Measurements from ENCODE around the gene TAC3. TPM values are rescaled to one million over a fixed set of nuclear protein-coding genes. Genes with fewer than 3 reads are reported as not detected.
"Not testable (repeated sequence)": the region's sequence is repeated elsewhere in the genome, so short reads cannot be mapped to it uniquely, and the experiment has no call there.

The TAC3 gene
- total RNA-seq, 1 experiment from 2014 or later, result 6.2 TPM

DNA sequence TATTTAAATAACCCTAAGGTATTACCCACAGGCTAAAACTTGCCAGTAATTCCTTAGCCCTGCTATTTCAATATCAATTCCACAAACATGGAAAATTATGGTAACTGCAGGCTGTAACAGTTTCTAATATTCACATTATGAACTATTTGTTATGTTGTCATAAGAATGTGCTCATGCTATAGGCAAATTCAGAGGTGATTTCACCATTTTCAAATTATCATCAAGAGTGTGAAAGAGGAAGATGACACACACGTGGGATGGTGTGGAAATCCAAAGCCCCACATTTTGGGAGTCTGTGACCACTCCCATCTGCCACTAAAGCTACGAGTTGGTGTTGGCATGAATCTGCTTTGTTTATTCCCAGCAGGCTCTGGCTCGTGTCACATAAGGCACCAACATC is 39.5 kb upstream of the TAC3 start:
- Histone ChIP-seq H3K27me3 (ENCODE audit: insufficient read depth, low read length) (no peaks in the 10 kb centered on the region), H3K56ac (ENCODE audit: insufficient read length, low read depth, low read length) (no peak overlapping the region), H3K18ac (ENCODE audit: insufficient read length, low read depth, low read length) (no peak overlapping the region), H4K91ac (ENCODE audit: insufficient read length, low read depth, low read length) (no peak overlapping the region), H3K23me2 (ENCODE audit: insufficient read length, low read depth, low read length, poor library complexity, severe bottlenecking) (no peaks in the 10 kb centered on the region), H3K4me1 (ENCODE audit: insufficient read depth, low read length) (no peaks in the 10 kb centered on the region), H2AK5ac (ENCODE audit: insufficient read length, low read length) (no peak overlapping the region), H2BK5ac (ENCODE audit: insufficient read length, low read length) (no peak overlapping the region), H2BK12ac (ENCODE audit: insufficient read length, low read depth, low read length) (no peak overlapping the region), H3K79me1 (ENCODE audit: insufficient read depth, low read depth, low read length, poor library complexity, severe bottlenecking) (no peaks in the 10 kb centered on the region), H3K9me3 (ENCODE audit: control insufficient read depth, low read depth, low read length) (no peaks in the 10 kb centered on the region), H3K14ac (ENCODE audit: insufficient read depth, low read length) (no peak overlapping the region), H4K5ac (ENCODE audit: insufficient read length, low read depth, low read length) (no peak overlapping the region), H3K27ac (ENCODE audit: insufficient read length, low read depth, low read length) (no peak overlapping the region), H3K9ac (ENCODE audit: extremely low read depth, insufficient read length, low read length) (no peak overlapping the region), H2BK20ac (ENCODE audit: low read depth, low read length, poor library complexity, severe bottlenecking) (no peak overlapping the region), H3K23ac (ENCODE audit: insufficient read length, low read depth, low read length) (no peak overlapping the region), H3K4me2 (ENCODE audit: insufficient read depth, insufficient read length, low read length) (no peak overlapping the region), H3T11ph (ENCODE audit: low read length) (no peak overlapping the region), H3K79me2 (ENCODE audit: insufficient read depth, low read length) (no peaks in the 10 kb centered on the region), H4K8ac (replicated peaks; ENCODE audit: insufficient read length, low read depth, low read length) (no peak overlapping the region), H3K4ac (ENCODE audit: low read depth, low read length) (no peak overlapping the region), H2BK15ac (ENCODE audit: low read depth, low read length) (no peak overlapping the region), H2BK120ac (ENCODE audit: low read depth, low read length, poor library complexity, severe bottlenecking) (no peak overlapping the region), H2AFZ (ENCODE audit: low read length) (no peak overlapping the region), H4K20me1 (ENCODE audit: control insufficient read depth, insufficient read depth, insufficient read length) (no peaks in the 10 kb centered on the region)
- no peaks in the 10 kb centered on the region for H3K27me3 Mint-ChIP-seq (ENCODE audit: low read depth)
- no peak for TF ChIP-seq CTCF (conservative IDR thresholded peaks at IDR 0.05)
- H3K4me3 Mint-ChIP-seq, result no peak overlapping the region
- peaks cover 32 to 61% (median 56%) of the 10 kb centered on the region in 3 experiments; a peak in 6 of 7 replicates for H3K36me3 Mint-ChIP-seq (ENCODE audit: insufficient read depth in 1 of 3, low read depth in 3 of 3)
- no peak overlapping the region for H3K27ac Mint-ChIP-seq
- DNase-seq, result no peak
- no peaks in the 10 kb centered on the region for H3K9me3 Mint-ChIP-seq
- H3K4me1 Mint-ChIP-seq, result no peaks in the 10 kb centered on the region
- no CpG with 5 or more reads among the region's 3 CpGs for WGBS (ENCODE audit: extremely low coverage, insufficient read length, low lambda C conversion rate)

- not testable (repeated sequence) for H3K79me2 ChIP-seq (ENCODE audit: insufficient read depth, low read length); H4K20me1 ChIP-seq (ENCODE audit: control insufficient read depth, insufficient read depth, insufficient read length); H3K18ac ChIP-seq (ENCODE audit: insufficient read length, low read depth, low read length); H3K56ac ChIP-seq (ENCODE audit: insufficient read length, low read depth, low read length); H3T11ph ChIP-seq (ENCODE audit: low read length); H3K9me3 Mint-ChIP-seq; H3K14ac ChIP-seq (ENCODE audit: insufficient read depth, low read length); H3K9me3 ChIP-seq (ENCODE audit: control insufficient read depth, low read depth, low read length); H3K79me1 ChIP-seq (ENCODE audit: insufficient read depth, low read depth, low read length, poor library complexity, severe bottlenecking); H2BK20ac ChIP-seq (ENCODE audit: low read depth, low read length, poor library complexity, severe bottlenecking); H3K23me2 ChIP-seq (ENCODE audit: insufficient read length, low read depth, low read length, poor library complexity, severe bottlenecking); H3K23ac ChIP-seq (ENCODE audit: insufficient read length, low read depth, low read length); H2BK15ac ChIP-seq (ENCODE audit: low read depth, low read length); H2BK5ac ChIP-seq (ENCODE audit: insufficient read length, low read length); H3K4me1 Mint-ChIP-seq; H2BK120ac ChIP-seq (ENCODE audit: low read depth, low read length, poor library complexity, severe bottlenecking); H3K27me3 Mint-ChIP-seq (ENCODE audit: low read depth); H3K4me2 ChIP-seq (ENCODE audit: insufficient read depth, insufficient read length, low read length); H3K4ac ChIP-seq (ENCODE audit: low read depth, low read length); H3K4me3 Mint-ChIP-seq; DNase-seq; H3K4me1 ChIP-seq (ENCODE audit: insufficient read depth, low read length); H4K5ac ChIP-seq (ENCODE audit: insufficient read length, low read depth, low read length); H4K91ac ChIP-seq (ENCODE audit: insufficient read length, low read depth, low read length); H4K8ac ChIP-seq (replicated peaks; ENCODE audit: insufficient read length, low read depth, low read length); H2AFZ ChIP-seq (ENCODE audit: low read length); H3K9ac ChIP-seq (ENCODE audit: extremely low read depth, insufficient read length, low read length); H2BK12ac ChIP-seq (ENCODE audit: insufficient read length, low read depth, low read length); H2AK5ac ChIP-seq (ENCODE audit: insufficient read length, low read length); H3K27ac ChIP-seq (ENCODE audit: insufficient read length, low read depth, low read length); H3K27me3 ChIP-seq (ENCODE audit: insufficient read depth, low read length)
- H3K27ac Mint-ChIP-seq, result peak overlapping the region in 1 of 3 experiments; percentile 39; a peak in 1 of 7 replicates
- peaks cover 19 to 43% (median 36%) of the 10 kb centered on the region in 3 experiments; a peak in 6 of 7 replicates for H3K36me3 Mint-ChIP-seq (ENCODE audit: insufficient read depth in 1 of 3, low read depth in 3 of 3)
- no CpG with 5 or more reads among the region's 4 CpGs for WGBS (ENCODE audit: extremely low coverage, insufficient read length, low lambda C conversion rate)
These were observed 37.6 kb upstream of the TAC3 start for GRCh38 chr12:57053901-57054300.

Measured in H9 (cell line).